ENCODE data around the gene CPNE2.

The CPNE2 gene

GRCh38 chr16:57152096-57153093, 60.0 kb downstream of the CPNE2 start:
- Mint-ChIP-seq H3K27me3 (no peaks in the 10 kb centered on the region), H3K4me1 (peaks cover 52% of the 10 kb centered on the region), H3K36me3 (peaks cover 18% of the 10 kb centered on the region), H3K9me3 (no peaks in the 10 kb centered on the region), H3K4me3 (no peak overlapping the region), H3K27ac (peak overlapping the region; percentile 43)

- no peaks in the 10 kb centered on the region for H3K27me3 Mint-ChIP-seq
- H3K36me3 Mint-ChIP-seq = peaks cover 20% of the 10 kb centered on the region
These were observed 61.5 kb downstream of the CPNE2 start for GRCh38 chr16:57153841-57154240.

GRCh38 chr16:57155702-57156350, 63.4 kb downstream of the CPNE2 start:
- H3K36me3 Mint-ChIP-seq = peaks cover 32% of the 10 kb centered on the region
- H3K27ac Mint-ChIP-seq = peak overlapping the region; percentile 4
- H3K27me3 Mint-ChIP-seq = no peaks in the 10 kb centered on the region
- peaks cover 49% of the 10 kb centered on the region for H3K4me1 Mint-ChIP-seq
- H3K4me3 Mint-ChIP-seq = no peak overlapping the region
- no peaks in the 10 kb centered on the region for H3K9me3 Mint-ChIP-seq

More at GRCh38 chr16:57153841-57154240, 61.5 kb downstream of the CPNE2 start:
- Mint-ChIP-seq H3K4me1 (peaks cover 42% of the 10 kb centered on the region), H3K4me3 (no peak overlapping the region), H3K27ac (no peak overlapping the region), H3K9me3 (no peaks in the 10 kb centered on the region)

GRCh38 chr16:57156351-57156703, 63.9 kb downstream of the CPNE2 start:
- no peaks in the 10 kb centered on the region for H3K27me3 Mint-ChIP-seq
- H3K36me3 Mint-ChIP-seq = peaks cover 34% of the 10 kb centered on the region
- no peak overlapping the region for H3K4me3 Mint-ChIP-seq
- H3K27ac Mint-ChIP-seq = peak overlapping the region; percentile 4
- H3K9me3 Mint-ChIP-seq = no peaks in the 10 kb centered on the region
- peaks cover 50% of the 10 kb centered on the region for H3K4me1 Mint-ChIP-seq

GRCh38 chr16:57157533-57157932, 65.2 kb downstream of the CPNE2 start:
- Mint-ChIP-seq H3K4me3 (no peak overlapping the region), H3K9me3 (no peaks in the 10 kb centered on the region), H3K27me3 (no peaks in the 10 kb centered on the region), H3K4me1 (peaks cover 43% of the 10 kb centered on the region), H3K27ac (no peak overlapping the region), H3K36me3 (peaks cover 34% of the 10 kb centered on the region)

- H3K36me3 Mint-ChIP-seq = peaks cover 30% of the 10 kb centered on the region
- no peaks in the 10 kb centered on the region for H3K9me3 Mint-ChIP-seq
- H3K27ac Mint-ChIP-seq = no peak overlapping the region
- no peaks in the 10 kb centered on the region for H3K27me3 Mint-ChIP-seq
- no peak overlapping the region for H3K4me3 Mint-ChIP-seq
- H3K4me1 Mint-ChIP-seq = peaks cover 33% of the 10 kb centered on the region
These were observed 67.1 kb downstream of the CPNE2 start for GRCh38 chr16:57159447-57159846.

- Mint-ChIP-seq H3K27ac (no peak overlapping the region), H3K27me3 (no peaks in the 10 kb centered on the region), H3K9me3 (no peaks in the 10 kb centered on the region), H3K4me3 (no peak overlapping the region), H3K36me3 (peaks cover 25% of the 10 kb centered on the region), H3K4me1 (peaks cover 23% of the 10 kb centered on the region)
These were observed 71.5 kb downstream of the CPNE2 start for GRCh38 chr16:57163842-57164241.

GRCh38 chr16:57165483-57165882, 73.1 kb downstream of the CPNE2 start:
- peaks cover 18% of the 10 kb centered on the region for H3K36me3 Mint-ChIP-seq
- H3K27ac Mint-ChIP-seq = no peak overlapping the region
- H3K4me1 Mint-ChIP-seq = peaks cover 19% of the 10 kb centered on the region

GRCh38 chr16:57165938-57166337, 73.6 kb downstream of the CPNE2 start:
- no peak overlapping the region for H3K4me3 Mint-ChIP-seq
- H3K27me3 Mint-ChIP-seq = no peaks in the 10 kb centered on the region
- peaks cover 15% of the 10 kb centered on the region for H3K4me1 Mint-ChIP-seq
- peaks cover 17% of the 10 kb centered on the region for H3K36me3 Mint-ChIP-seq
- H3K9me3 Mint-ChIP-seq = no peaks in the 10 kb centered on the region
- H3K27ac Mint-ChIP-seq = no peak overlapping the region

More at GRCh38 chr16:57165483-57165882, 73.1 kb downstream of the CPNE2 start:
- Mint-ChIP-seq H3K9me3 (no peaks in the 10 kb centered on the region), H3K27me3 (no peaks in the 10 kb centered on the region), H3K4me3 (no peak overlapping the region)

GRCh38 chr16:57166451-57166850, 74.1 kb downstream of the CPNE2 start:
- H3K36me3 Mint-ChIP-seq = peaks cover 21% of the 10 kb centered on the region
- no peaks in the 10 kb centered on the region for H3K27me3 Mint-ChIP-seq
- H3K4me3 Mint-ChIP-seq = no peak overlapping the region
- H3K9me3 Mint-ChIP-seq = no peaks in the 10 kb centered on the region
- H3K4me1 Mint-ChIP-seq = peaks cover 15% of the 10 kb centered on the region
- H3K27ac Mint-ChIP-seq = no peak overlapping the region

- Mint-ChIP-seq H3K36me3 (peaks cover 22% of the 10 kb centered on the region), H3K27ac (peak overlapping the region; percentile 17), H3K4me1 (peaks cover 15% of the 10 kb centered on the region)
These were observed 74.6 kb downstream of the CPNE2 start for GRCh38 chr16:57166951-57167350.

GRCh38 chr16:57167538-57167937, 75.2 kb downstream of the CPNE2 start:
- Mint-ChIP-seq H3K9me3 (no peaks in the 10 kb centered on the region), H3K36me3 (peaks cover 22% of the 10 kb centered on the region), H3K4me3 (no peak overlapping the region), H3K4me1 (peaks cover 15% of the 10 kb centered on the region), H3K27me3 (no peaks in the 10 kb centered on the region), H3K27ac (no peak overlapping the region)

More at GRCh38 chr16:57166951-57167350, 74.6 kb downstream of the CPNE2 start:
- Mint-ChIP-seq H3K9me3 (no peaks in the 10 kb centered on the region), H3K4me3 (no peak overlapping the region), H3K27me3 (no peaks in the 10 kb centered on the region)

GRCh38 chr16:57167953-57168352, 75.6 kb downstream of the CPNE2 start:
- Mint-ChIP-seq H3K4me3 (no peak overlapping the region), H3K9me3 (no peaks in the 10 kb centered on the region), H3K27me3 (no peaks in the 10 kb centered on the region), H3K27ac (no peak overlapping the region), H3K4me1 (peaks cover 15% of the 10 kb centered on the region), H3K36me3 (peaks cover 22% of the 10 kb centered on the region)

GRCh38 chr16:57169327-57169726, 76.9 kb downstream of the CPNE2 start:
- H3K27me3 Mint-ChIP-seq = no peaks in the 10 kb centered on the region
- H3K4me1 Mint-ChIP-seq = peaks cover 15% of the 10 kb centered on the region
- H3K9me3 Mint-ChIP-seq = no peaks in the 10 kb centered on the region
- H3K27ac Mint-ChIP-seq = no peak overlapping the region
- no peak overlapping the region for H3K4me3 Mint-ChIP-seq
- peaks cover 17% of the 10 kb centered on the region for H3K36me3 Mint-ChIP-seq

GRCh38 chr16:57172721-57173290, 80.4 kb downstream of the CPNE2 start:
- no peak overlapping the region for H3K27ac Mint-ChIP-seq
- peaks cover 10% of the 10 kb centered on the region for H3K36me3 Mint-ChIP-seq
- H3K27me3 Mint-ChIP-seq = no peaks in the 10 kb centered on the region
- H3K9me3 Mint-ChIP-seq = no peaks in the 10 kb centered on the region
- H3K4me1 Mint-ChIP-seq = peaks cover 4% of the 10 kb centered on the region
- H3K4me3 Mint-ChIP-seq = no peak overlapping the region

GRCh38 chr16:57175896-57176295, 83.5 kb downstream of the CPNE2 start:
- Mint-ChIP-seq H3K27me3 (no peaks in the 10 kb centered on the region), H3K27ac (no peak overlapping the region), H3K36me3 (peaks cover 6% of the 10 kb centered on the region), H3K9me3 (no peaks in the 10 kb centered on the region), H3K4me1 (peaks cover 4% of the 10 kb centered on the region), H3K4me3 (no peak overlapping the region)

Measured in activated naive CD4-positive, alpha-beta T cell treated with anti-CD3 and anti-CD28 coated beads, Interleukin-2, amount 50 U/mL, for 24 hours (primary cell).